IMR-90 (cell line): ENCODE measurements around the gene ADPRHL1.

Experiments
- CTCF ChIP-seq: conservative IDR thresholded peaks from 2 replicates; pipeline ENCODE4 v1.5.1; 2012; ENCODE audit warnings: mild to moderate bottlenecking, low read depth, low read length, improper control_type of control experiment
- MAZ ChIP-seq: IDR thresholded peaks from 2 replicates; pipeline ENCODE4 v1.6.1; 2012; ENCODE audit warnings: low read depth, mild to moderate bottlenecking, low read length, improper control_type of control experiment, moderate library complexity, borderline replicate concordance
- POLR2A ChIP-seq: IDR thresholded peaks from 2 replicates; pipeline ENCODE4 v1.6.1; 2012; ENCODE audit warnings: mild to moderate bottlenecking, low read depth, low read length
- RAD21 ChIP-seq: IDR thresholded peaks from 2 replicates; pipeline ENCODE4 v1.6.1; 2012; ENCODE audit warnings: low read length, improper control_type of control experiment
- RFX5 ChIP-seq: IDR thresholded peaks from 2 replicates; pipeline ENCODE4 v1.8.0; 2012; ENCODE audit warnings: low read depth, mild to moderate bottlenecking, low read length, moderate library complexity
- SMC3 ChIP-seq: fragments of 150-350 bp; IDR thresholded peaks from 2 replicates; pipeline ENCODE4 v1.6.1; 2016; ENCODE audit warnings: low read depth, mild to moderate bottlenecking, antibody characterized with exemption, low read length, moderate library complexity

DNA sequence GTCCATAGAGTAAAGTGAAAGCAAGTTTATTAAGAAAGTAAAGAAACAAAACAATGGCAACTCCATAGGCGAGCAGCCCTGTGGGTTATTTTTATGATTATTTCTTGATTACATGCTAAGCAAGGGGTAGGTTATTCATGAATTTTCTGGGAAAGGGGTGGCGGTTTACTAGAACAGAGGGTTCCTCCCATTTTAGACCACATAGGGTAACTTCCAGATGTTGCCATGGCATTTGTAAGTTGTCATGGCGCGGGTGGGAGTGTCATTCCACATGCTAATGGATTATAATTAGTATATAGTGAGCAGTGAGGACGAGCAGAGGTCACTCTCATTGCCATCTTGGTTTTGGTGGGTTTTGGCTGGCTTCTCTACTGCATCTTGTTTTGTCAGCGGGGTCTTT, 45.6 kb upstream of the ADPRHL1 start:
- no peak for TF ChIP-seq CTCF
- TF ChIP-seq MAZ = no peak
- TF ChIP-seq POLR2A = no peak
- TF ChIP-seq RAD21 = no peak
- no peak for TF ChIP-seq RFX5
- TF ChIP-seq SMC3 = no peak
